Ovary (tissue), 9 donors: ENCODE data around the gene TSPAN14. TPM values are rescaled to one million over a fixed set of nuclear protein-coding genes. Genes with fewer than 3 reads are reported as not detected.

Source experiments
- DNase-seq, 5 donors: peaks; one replicate each; pipeline ENCODE4 v3.0.0-alpha.2; 2019 to 2020
- H3K27ac ChIP-seq, 2 donors: fragments of 200-600 bp; one replicate each; pipeline versions ENCODE4 v1.5.1 to v1.8.0; 2019 to 2022
- H3K27me3 ChIP-seq: fragments of 200-600 bp; one replicate; pipeline ENCODE4 v1.8.0; 2022
- H3K36me3 ChIP-seq: fragments of 200-600 bp; sonication (generic); one replicate; pipeline ENCODE4 v1.5.1; 2019
- H3K4me1 ChIP-seq: one replicate; pipeline ENCODE4 v1.8.1; 2013; ENCODE audit warnings: mild to moderate bottlenecking, moderate library complexity; ENCODE audit not compliant: insufficient read depth
- H3K4me3 ChIP-seq: fragments of 200-600 bp; sonication (generic); one replicate; pipeline ENCODE4 v1.5.1; 2017
- H3K9me3 ChIP-seq, 2 donors: fragments of 200-600 bp in 1 of 2; sonication (generic) in 1 of 2; one replicate each; pipeline versions ENCODE4 v1.5.1 to v1.8.1; 2013 to 2019; ENCODE audit warnings: mild to moderate bottlenecking in 1 of 2, moderate library complexity in 1 of 2
- EP300 ChIP-seq: sonication (generic); formaldehyde crosslinking; IDR thresholded peaks from one replicate; pipeline ENCODE4 v1.6.1; 2017; ENCODE audit warnings: antibody characterized with exemption
- POLR2A ChIP-seq: fragments of 450-650 bp; IDR thresholded peaks from one replicate; pipeline ENCODE4 v1.6.1; 2017; ENCODE audit warnings: antibody characterized with exemption, mild to moderate bottlenecking, moderate library complexity
- WGBS, 3 donors: extraction: QIAGEN DNeasy Blood & Tissue Kit in 1 of 3; methylation state at CpG; one replicate each; pipeline versions ENCODE4 v1.1.5 to v1.1.7; 2013 to 2017; 5-methylcytosine and 5-hydroxymethylcytosine counted together
- intact Hi-C, 4 donors: fragments of 100-400 bp; cut with DNase I; formaldehyde crosslinking; loops; one replicate each; pipeline versions ENCODE4 v1.11.0 to v1.15.1; 2022 to 2023
- polyA plus RNA-seq, 2 donors: library from polyadenylated mRNA; stranded (reverse); fragments of 200-250 nt in 1 of 2; fragments of 350-450 nt in 1 of 2; fragmentation: Illumina TruSeq in 1 of 2; extraction: RNeasy Lipid Tissue Mini Kit (QIAGEN cat#74804) in 1 of 2; gene quantifications; one replicate each; pipeline ENCODE4 v1.2.3, GENCODE V29; 2013 to 2014
- total RNA-seq, 7 donors: library from RNA; depleted of rRNA in 2 of 7; stranded (reverse); fragments of >200 nt in 2 of 7; fragmentation: NEBNext Ultra II Directional in 3 of 7; extraction: Animal tissue kit (Norgen Biotek cat#: 25700) in 3 of 7; gene quantifications; one replicate each; pipeline versions ENCODE4 v1.1.0 to v1.2.4, GENCODE V29; 2016 to 2023
- TF ChIP-seq, protein P1 (sequence below), 3 donors: fragments of 450-650 bp in 2 of 3; fragments of 200-600 bp in 1 of 3; IDR thresholded peaks; one replicate each; pipeline versions ENCODE4 v1.5.1 to v1.8.0; 2016 to 2022; ENCODE audit warnings: antibody characterized with exemption in 3 of 3, mild to moderate bottlenecking in 1 of 3
- donor health status: DM: no; HTN: no; CAD: no; lungs with moderate emphysema.
- donor health status: DM: no; HTN: no; CAD: no.
- donor health status: Bipolar disorder and iron deficiency.
- donor health status: DM: yes; HTN: yes; CAD: no.
- donor health status: DM: no; HTN: no; CAD: no.
- donor health status: DM: yes; HTN: yes; CAD: no.

Gene TSPAN14
- total and polyA plus RNA-seq, 9 donors: 35.4 to 103 (median 74.8) TPM

DNA sequence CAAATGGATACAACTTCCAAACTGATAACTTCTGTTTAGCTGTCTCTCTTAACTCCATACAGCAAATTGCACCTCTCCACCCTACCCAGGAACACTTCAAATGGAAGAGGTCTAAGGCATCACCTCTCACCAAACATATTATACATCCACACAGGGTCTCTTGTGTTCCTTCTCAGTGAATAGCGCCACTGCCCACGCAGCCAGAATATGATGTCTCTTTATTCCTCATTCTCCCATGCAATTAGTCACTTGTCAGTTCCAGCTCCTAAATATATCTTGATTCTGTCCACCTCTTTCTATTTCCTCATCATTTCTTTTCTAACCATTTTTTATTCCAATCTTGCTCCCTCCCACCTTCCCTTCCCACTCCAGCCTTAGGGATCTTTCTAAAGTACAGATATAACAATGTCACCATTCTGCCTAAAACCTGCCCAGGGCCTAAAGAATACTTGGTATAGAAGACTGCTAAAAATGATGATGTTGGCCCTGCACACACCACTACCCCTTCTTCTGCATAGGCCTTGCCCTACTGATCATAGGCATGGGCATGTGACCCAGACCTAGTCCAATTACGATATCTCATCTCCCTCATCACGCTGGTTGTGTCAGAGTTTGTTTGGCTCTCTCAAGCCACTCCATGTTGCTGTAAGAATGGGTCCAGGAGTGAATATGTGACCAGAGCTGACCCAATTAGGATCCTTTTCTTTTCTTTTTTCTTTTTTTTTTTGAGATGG is 5.7 kb upstream of the TSPAN14 start:
- intact Hi-C loops: loop anchor here in 2 of 4 donors (5.0 to 10.0 kb wide), 2 partner anchors 54 to 64 kb away; no protein-coding TSS in a partner anchor
- no peaks in the 10 kb centered on the region for H3K36me3 ChIP-seq
- TF ChIP-seq, protein P1, sequence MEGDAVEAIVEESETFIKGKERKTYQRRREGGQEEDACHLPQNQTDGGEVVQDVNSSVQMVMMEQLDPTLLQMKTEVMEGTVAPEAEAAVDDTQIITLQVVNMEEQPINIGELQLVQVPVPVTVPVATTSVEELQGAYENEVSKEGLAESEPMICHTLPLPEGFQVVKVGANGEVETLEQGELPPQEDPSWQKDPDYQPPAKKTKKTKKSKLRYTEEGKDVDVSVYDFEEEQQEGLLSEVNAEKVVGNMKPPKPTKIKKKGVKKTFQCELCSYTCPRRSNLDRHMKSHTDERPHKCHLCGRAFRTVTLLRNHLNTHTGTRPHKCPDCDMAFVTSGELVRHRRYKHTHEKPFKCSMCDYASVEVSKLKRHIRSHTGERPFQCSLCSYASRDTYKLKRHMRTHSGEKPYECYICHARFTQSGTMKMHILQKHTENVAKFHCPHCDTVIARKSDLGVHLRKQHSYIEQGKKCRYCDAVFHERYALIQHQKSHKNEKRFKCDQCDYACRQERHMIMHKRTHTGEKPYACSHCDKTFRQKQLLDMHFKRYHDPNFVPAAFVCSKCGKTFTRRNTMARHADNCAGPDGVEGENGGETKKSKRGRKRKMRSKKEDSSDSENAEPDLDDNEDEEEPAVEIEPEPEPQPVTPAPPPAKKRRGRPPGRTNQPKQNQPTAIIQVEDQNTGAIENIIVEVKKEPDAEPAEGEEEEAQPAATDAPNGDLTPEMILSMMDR (IDR thresholded peaks at IDR 0.05): no peak
- TF ChIP-seq EP300 (no peak), POLR2A (no peak)
- no peak for DNase-seq
- no peaks in the 10 kb centered on the region for H3K27me3 ChIP-seq
- no peak overlapping the region for H3K4me3 ChIP-seq
- H3K9me3 ChIP-seq: no peaks in the 10 kb centered on the region
- 87 to 91% (median 89%) methylated on average over 4 of the region's 4 CpGs for WGBS, 3 donors
- no peak overlapping the region for H3K27ac ChIP-seq
- no peaks in the 10 kb centered on the region for H3K4me1 ChIP-seq

DNA sequence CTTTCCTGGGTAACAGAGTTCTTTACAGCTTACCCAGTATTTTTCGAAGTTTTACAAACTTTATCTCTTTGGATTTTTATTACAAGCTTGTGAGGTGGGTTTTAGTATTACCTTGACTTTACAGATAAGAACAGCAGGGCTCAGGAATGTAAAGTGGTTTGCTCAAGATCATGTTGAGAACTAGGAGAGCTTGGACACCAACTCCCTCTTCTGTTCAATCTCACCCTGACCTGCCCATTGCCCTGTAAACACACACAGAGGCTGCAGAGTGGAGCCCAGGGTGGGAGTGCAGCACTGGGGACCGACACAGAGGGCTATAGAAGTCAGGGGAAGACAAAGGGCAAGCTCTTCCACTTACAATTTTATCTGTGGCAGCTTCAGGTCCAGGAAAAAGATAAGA is 4.6 kb upstream of the TSPAN14 start:
- no peaks in the 10 kb centered on the region for H3K9me3 ChIP-seq
- no peaks in the 10 kb centered on the region for H3K36me3 ChIP-seq
- WGBS, 3 donors: 37 to 60% (median 47%) methylated on average over 2 of the region's 2 CpGs
- intact Hi-C loops: loop anchor here in 2 of 4 donors (5.0 to 10.0 kb wide), 2 partner anchors 53 to 65 kb away; no protein-coding TSS in a partner anchor
- no peak for TF ChIP-seq EP300
- TF ChIP-seq, protein P1 (IDR thresholded peaks at IDR 0.05): no peak
- TF ChIP-seq POLR2A: no peak
- no peaks in the 10 kb centered on the region for H3K4me1 ChIP-seq
- no peak overlapping the region for H3K27ac ChIP-seq
- H3K27me3 ChIP-seq: no peaks in the 10 kb centered on the region
- H3K4me3 ChIP-seq: no peak overlapping the region
- DNase-seq: no peak

DNA sequence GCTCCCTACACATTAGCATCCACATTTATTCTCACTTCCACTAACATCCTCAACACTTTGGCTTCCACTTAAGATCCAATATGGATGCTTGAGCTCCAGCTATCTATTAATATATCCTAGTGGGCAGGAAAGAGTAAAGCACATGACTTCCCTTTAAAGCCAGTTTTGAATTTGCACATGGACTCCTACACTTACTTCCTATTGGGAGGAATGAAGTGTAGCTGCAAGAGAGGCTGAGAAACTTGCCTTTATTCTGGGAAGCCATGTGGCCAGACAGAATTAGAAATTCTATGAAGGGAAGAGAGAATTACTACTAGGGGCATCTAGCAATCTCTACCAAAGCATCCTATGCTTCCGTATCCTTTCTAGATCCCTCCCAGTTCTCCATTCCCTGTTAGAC is 3.0 kb upstream of the TSPAN14 start:
- 95 to 100% (median 98%) methylated on average over 1 of the region's 1 CpG for WGBS, 3 donors
- no peaks in the 10 kb centered on the region for H3K36me3 ChIP-seq
- peaks cover 8% of the 10 kb centered on the region for H3K4me1 ChIP-seq
- H3K4me3 ChIP-seq: no peak overlapping the region
- no peak for DNase-seq
- H3K9me3 ChIP-seq: no peaks in the 10 kb centered on the region
- H3K27me3 ChIP-seq: no peaks in the 10 kb centered on the region
- no peak overlapping the region for H3K27ac ChIP-seq
- TF ChIP-seq, protein P1 (IDR thresholded peaks at IDR 0.05): no peak
- TF ChIP-seq POLR2A: no peak
- no peak for TF ChIP-seq EP300
- intact Hi-C loops: loop anchor here in 2 of 4 donors (5.0 kb wide), 2 partner anchors 44 to 51 kb away; partner anchors contain the start of gene PRXL2A (in 1 of the 2)

DNA sequence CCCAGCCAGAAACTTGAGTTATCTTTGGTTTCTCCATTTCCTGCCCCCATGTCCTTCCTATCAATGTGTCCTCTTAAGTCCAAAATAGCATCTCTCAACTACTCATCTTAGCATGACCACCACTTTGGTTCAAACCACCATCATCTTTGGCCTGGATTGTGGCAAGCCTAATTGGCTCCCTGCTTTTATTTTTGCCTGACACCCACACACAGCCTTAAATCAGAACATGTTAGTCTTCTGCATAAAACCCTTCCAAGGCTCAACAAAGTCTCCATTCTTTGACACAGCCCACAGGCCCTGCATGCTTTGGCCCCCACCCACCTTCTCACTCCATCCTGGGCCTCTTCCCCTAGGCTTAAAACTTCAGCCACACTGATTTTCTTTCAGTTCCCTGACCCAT is 2.0 kb upstream of the TSPAN14 start:
- TF ChIP-seq EP300 (no peak), POLR2A (no peak)
- TF ChIP-seq, protein P1 (IDR thresholded peaks at IDR 0.05): no peak
- no peak overlapping the region for H3K4me3 ChIP-seq
- intact Hi-C loops: loop anchor here in 2 of 4 donors (5.0 kb wide), 2 partner anchors 45 to 50 kb away; partner anchors contain the start of gene PRXL2A (in 1 of the 2)
- H3K27me3 ChIP-seq: no peaks in the 10 kb centered on the region
- H3K9me3 ChIP-seq: no peaks in the 10 kb centered on the region
- no peak for DNase-seq
- no peak overlapping the region for H3K27ac ChIP-seq
- no peaks in the 10 kb centered on the region for H3K36me3 ChIP-seq
- peaks cover 10% of the 10 kb centered on the region for H3K4me1 ChIP-seq
